H1 (cell line): Measurements from ENCODE around the gene MPHOSPH9.

ENCODE experiments used
- CTCF ChIP-seq, 3 experiments: IDR thresholded peaks; 1 replicate in 2 of 3; 2 replicates in 1 of 3; pipeline versions ENCODE4 v1.5.1 to v1.6.1; 2011; ENCODE audit warnings: low read length in 3 of 3, mild to moderate bottlenecking in 3 of 3, inconsistent platforms in 2 of 3, low read depth in 1 of 3, moderate library complexity in 1 of 3; ENCODE audit not compliant: insufficient read depth in 1 of 3; ENCODE audit errors: control extremely low read depth in 1 of 3
- EP300 ChIP-seq, 2 experiments: IDR thresholded peaks; 1 replicate in 1 of 2; 2 replicates in 1 of 2; pipeline ENCODE4 v1.6.1; 2011 to 2012; ENCODE audit warnings: low read depth in 2 of 2, low read length in 2 of 2, mild to moderate bottlenecking in 2 of 2, borderline replicate concordance in 1 of 2, inconsistent platforms in 1 of 2, moderate library complexity in 1 of 2
- EZH2 ChIP-seq: fragments of 200-600 bp; sonication (generic); IDR thresholded peaks from 2 replicates; pipeline ENCODE4 v1.7.1; 2012; ENCODE audit warnings: low read depth, mild to moderate bottlenecking, moderate library complexity, low read length, inconsistent platforms; ENCODE audit not compliant: severe bottlenecking
- GTF2F1 ChIP-seq: IDR thresholded peaks from 2 replicates; pipeline ENCODE4 v1.6.1; 2012; ENCODE audit warnings: low read depth, low read length, improper control_type of control experiment, borderline replicate concordance
- KDM1A ChIP-seq: fragments of 200-600, 300-600 bp; sonication (generic); IDR thresholded peaks from 2 replicates; pipeline ENCODE4 v1.7.1; 2016; ENCODE audit warnings: mild to moderate bottlenecking, low read length, borderline replicate concordance
- POLR2A ChIP-seq, 2 experiments: IDR thresholded peaks; 1 replicate in 1 of 2; 2 replicates in 1 of 2; pipeline ENCODE4 v1.6.1; 2011; ENCODE audit warnings: low read depth in 2 of 2, low read length in 2 of 2, mild to moderate bottlenecking in 2 of 2; ENCODE audit errors: control extremely low read depth in 1 of 2
- POLR2AphosphoS5 ChIP-seq: IDR thresholded peaks from 2 replicates; pipeline ENCODE4 v1.6.1; 2011; ENCODE audit warnings: low read depth, low read length
- RFX5 ChIP-seq: IDR thresholded peaks from 2 replicates; pipeline ENCODE4 v1.6.1; 2011; ENCODE audit warnings: low read depth, low read length, improper control_type of control experiment, borderline replicate concordance

GRCh38 chr12:123232807-123233504 lies at the start of gene MPHOSPH9, which contains the start of gene MTRFR:
- TF ChIP-seq KDM1A = peak; percentile 94
- TF ChIP-seq CTCF (IDR thresholded peaks at IDR 0.05; ENCODE audit: control extremely low read depth in 1 of 3, insufficient read depth in 1 of 3, low read depth in 1 of 3, low read length in 3 of 3) = no peak
- no peak for TF ChIP-seq EP300 (IDR thresholded peaks at IDR 0.05; ENCODE audit: borderline replicate concordance in 1 of 2, low read depth in 2 of 2, low read length in 2 of 2)
- TF ChIP-seq EZH2 = no peak
- peak; percentile 84 to 94 for TF ChIP-seq POLR2A (IDR thresholded peaks at IDR 0.05; ENCODE audit: control extremely low read depth in 1 of 2, low read depth in 2 of 2, low read length in 2 of 2)
- TF ChIP-seq RFX5 = no peak
- peak; percentile 71 for TF ChIP-seq GTF2F1
- peak; percentile 91 for TF ChIP-seq POLR2AphosphoS5
